Sigmoid colon (tissue), 7 donors: Measurements from ENCODE around the gene CRYGN. TPM values are rescaled to one million over a fixed set of nuclear protein-coding genes. Genes with fewer than 3 reads are reported as not detected.

Experiments
- DNase-seq: peaks from one replicate; pipeline ENCODE4 v3.0.0-alpha.2; 2019
- H3K27ac ChIP-seq, 4 donors: fragments of 200-600 bp; sonication (generic); one replicate each; pipeline ENCODE4 v1.5.1; 2016 to 2019; ENCODE audit warnings: mild to moderate bottlenecking in 1 of 4
- H3K27me3 ChIP-seq, 3 donors: fragments of 200-600 bp; sonication (generic); one replicate each; pipeline ENCODE4 v1.5.1; 2019; ENCODE audit warnings: mild to moderate bottlenecking in 1 of 3
- H3K36me3 ChIP-seq, 4 donors: fragments of 200-600 bp; sonication (generic); one replicate each; pipeline ENCODE4 v1.5.1; 2016 to 2019
- H3K4me1 ChIP-seq, 4 donors: fragments of 200-600 bp; sonication (generic); one replicate each; pipeline ENCODE4 v1.5.1; 2017 to 2019
- H3K4me3 ChIP-seq, 4 donors: fragments of 200-600 bp; sonication (generic); one replicate each; pipeline ENCODE4 v1.5.1; 2017 to 2019; ENCODE audit warnings: mild to moderate bottlenecking in 2 of 4, moderate library complexity in 1 of 4
- H3K9me3 ChIP-seq, 4 donors: fragments of 200-600 bp in 3 of 4; sonication (generic) in 3 of 4; one replicate each; pipeline versions ENCODE4 v1.5.1 to v1.6.1; 2013 to 2019
- EP300 ChIP-seq, 4 donors: sonication (generic); formaldehyde crosslinking; IDR thresholded peaks; one replicate each; pipeline ENCODE4 v1.6.1; 2017; ENCODE audit warnings: antibody characterized with exemption in 4 of 4
- POLR2A ChIP-seq, 2 donors: fragments of 450-650 bp; IDR thresholded peaks; one replicate each; pipeline ENCODE4 v1.6.1; 2016; ENCODE audit warnings: antibody characterized with exemption in 2 of 2, mild to moderate bottlenecking in 2 of 2, moderate library complexity in 2 of 2
- POLR2AphosphoS5 ChIP-seq, 4 donors: sonication (generic); formaldehyde crosslinking; IDR thresholded peaks; one replicate each; pipeline ENCODE4 v1.6.1; 2017; ENCODE audit warnings: antibody characterized with exemption in 4 of 4
- WGBS, 2 donors: extraction: QIAGEN DNeasy Blood & Tissue Kit; methylation state at CpG; one replicate each; pipeline ENCODE4 v1.1.7; 2013; 5-methylcytosine and 5-hydroxymethylcytosine counted together
- intact Hi-C: fragments of 100-400 bp; cut with DNase I; formaldehyde crosslinking; loops from one replicate; pipeline ENCODE4 v1.15.1; 2023
- polyA plus RNA-seq, 3 donors: library from polyadenylated mRNA; stranded (reverse); fragments of 200-250 nt; gene quantifications; one replicate each; pipeline ENCODE4 v1.2.3, GENCODE V29; 2013
- total RNA-seq, 4 donors: library from RNA; depleted of rRNA; stranded (reverse); fragments of >200 nt; gene quantifications; one replicate each; pipeline ENCODE4 v1.1.0, GENCODE V29; 2016
- TF ChIP-seq, protein P1 (sequence below), 4 experiments: fragments of 450-650 bp in 3 of 4; fragments of 200-600 bp in 1 of 4; IDR thresholded peaks; one replicate each; pipeline ENCODE4 v1.5.1; 2016 to 2019; ENCODE audit warnings: antibody characterized with exemption in 4 of 4, mild to moderate bottlenecking in 3 of 4, moderate library complexity in 2 of 4
- donor health status: healthy with polysubstance abuse.
- donor health status: Bipolar disorder and iron deficiency.
- donor health status: healthy.

Gene CRYGN
- total and polyA plus RNA-seq, 7 donors: 0.17 to 1.8 (median 0.99) TPM; not detected in 3

- no peak for DNase-seq
- peaks cover 0 to 81% (median 74%) of the 10 kb centered on the region in 4 donors for H3K4me1 ChIP-seq
- peak overlapping the region in 2 of 4 donors; percentile 67 to 75 for H3K27ac ChIP-seq
- intact Hi-C loops: no loop called here
- peaks cover 0 to 56% (median 24%) of the 10 kb centered on the region in 4 donors for H3K36me3 ChIP-seq
- H3K4me3 ChIP-seq: no peak overlapping the region
- H3K27me3 ChIP-seq: no peaks in the 10 kb centered on the region
- WGBS, 2 donors: 97 to 98% methylated on average over 3 of the region's 3 CpGs
- no peak for TF ChIP-seq EP300 (IDR thresholded peaks at IDR 0.05)
- TF ChIP-seq POLR2A (IDR thresholded peaks at IDR 0.05): no peak
- TF ChIP-seq, protein P1, sequence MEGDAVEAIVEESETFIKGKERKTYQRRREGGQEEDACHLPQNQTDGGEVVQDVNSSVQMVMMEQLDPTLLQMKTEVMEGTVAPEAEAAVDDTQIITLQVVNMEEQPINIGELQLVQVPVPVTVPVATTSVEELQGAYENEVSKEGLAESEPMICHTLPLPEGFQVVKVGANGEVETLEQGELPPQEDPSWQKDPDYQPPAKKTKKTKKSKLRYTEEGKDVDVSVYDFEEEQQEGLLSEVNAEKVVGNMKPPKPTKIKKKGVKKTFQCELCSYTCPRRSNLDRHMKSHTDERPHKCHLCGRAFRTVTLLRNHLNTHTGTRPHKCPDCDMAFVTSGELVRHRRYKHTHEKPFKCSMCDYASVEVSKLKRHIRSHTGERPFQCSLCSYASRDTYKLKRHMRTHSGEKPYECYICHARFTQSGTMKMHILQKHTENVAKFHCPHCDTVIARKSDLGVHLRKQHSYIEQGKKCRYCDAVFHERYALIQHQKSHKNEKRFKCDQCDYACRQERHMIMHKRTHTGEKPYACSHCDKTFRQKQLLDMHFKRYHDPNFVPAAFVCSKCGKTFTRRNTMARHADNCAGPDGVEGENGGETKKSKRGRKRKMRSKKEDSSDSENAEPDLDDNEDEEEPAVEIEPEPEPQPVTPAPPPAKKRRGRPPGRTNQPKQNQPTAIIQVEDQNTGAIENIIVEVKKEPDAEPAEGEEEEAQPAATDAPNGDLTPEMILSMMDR (IDR thresholded peaks at IDR 0.05): no peak
- no peak for TF ChIP-seq POLR2AphosphoS5 (IDR thresholded peaks at IDR 0.05)
- H3K9me3 ChIP-seq: no peaks in the 10 kb centered on the region
Observed at GRCh38 chr7:151486074-151486473, 46.1 kb upstream of the CRYGN start.

- DNase-seq: no peak
- H3K4me1 ChIP-seq: peaks cover 0 to 73% (median 69%) of the 10 kb centered on the region in 4 donors
- H3K36me3 ChIP-seq: peaks cover 0 to 49% (median 21%) of the 10 kb centered on the region in 4 donors
- no peak overlapping the region for H3K4me3 ChIP-seq
- H3K9me3 ChIP-seq: no peaks in the 10 kb centered on the region
- H3K27me3 ChIP-seq: no peaks in the 10 kb centered on the region
- WGBS, 2 donors: 50 to 72% methylated on average over 7 of the region's 7 CpGs
- TF ChIP-seq POLR2A (IDR thresholded peaks at IDR 0.05) (no peak), POLR2AphosphoS5 (IDR thresholded peaks at IDR 0.05) (peak in 2 of 4 donors; percentile 36 to 40), EP300 (IDR thresholded peaks at IDR 0.05) (no peak)
- TF ChIP-seq, protein P1 (IDR thresholded peaks at IDR 0.05): no peak
- peak overlapping the region; percentile 19 to 75 (median 64) for H3K27ac ChIP-seq
- intact Hi-C loops: no loop called here
Observed at GRCh38 chr7:151484971-151485707, 45.2 kb upstream of the CRYGN start.

- no peak overlapping the region for H3K4me3 ChIP-seq
- H3K27ac ChIP-seq: peak overlapping the region in 2 of 4 donors; percentile 58 to 75
- no peaks in the 10 kb centered on the region for H3K9me3 ChIP-seq
- peaks cover 0 to 65% (median 60%) of the 10 kb centered on the region in 4 donors for H3K4me1 ChIP-seq
- no peaks in the 10 kb centered on the region for H3K27me3 ChIP-seq
- H3K36me3 ChIP-seq: peaks cover 0 to 34% (median 13%) of the 10 kb centered on the region in 4 donors
- WGBS, 2 donors: 91 to 96% methylated on average over 1 of the region's 1 CpG
- TF ChIP-seq POLR2A (IDR thresholded peaks at IDR 0.05): no peak
- no peak for TF ChIP-seq EP300 (IDR thresholded peaks at IDR 0.05)
- TF ChIP-seq, protein P1 (IDR thresholded peaks at IDR 0.05): no peak
- TF ChIP-seq POLR2AphosphoS5 (IDR thresholded peaks at IDR 0.05): no peak
- DNase-seq: no peak
- intact Hi-C loops: no loop called here
Observed at GRCh38 chr7:151483711-151483983, 43.7 kb upstream of the CRYGN start.

DNA sequence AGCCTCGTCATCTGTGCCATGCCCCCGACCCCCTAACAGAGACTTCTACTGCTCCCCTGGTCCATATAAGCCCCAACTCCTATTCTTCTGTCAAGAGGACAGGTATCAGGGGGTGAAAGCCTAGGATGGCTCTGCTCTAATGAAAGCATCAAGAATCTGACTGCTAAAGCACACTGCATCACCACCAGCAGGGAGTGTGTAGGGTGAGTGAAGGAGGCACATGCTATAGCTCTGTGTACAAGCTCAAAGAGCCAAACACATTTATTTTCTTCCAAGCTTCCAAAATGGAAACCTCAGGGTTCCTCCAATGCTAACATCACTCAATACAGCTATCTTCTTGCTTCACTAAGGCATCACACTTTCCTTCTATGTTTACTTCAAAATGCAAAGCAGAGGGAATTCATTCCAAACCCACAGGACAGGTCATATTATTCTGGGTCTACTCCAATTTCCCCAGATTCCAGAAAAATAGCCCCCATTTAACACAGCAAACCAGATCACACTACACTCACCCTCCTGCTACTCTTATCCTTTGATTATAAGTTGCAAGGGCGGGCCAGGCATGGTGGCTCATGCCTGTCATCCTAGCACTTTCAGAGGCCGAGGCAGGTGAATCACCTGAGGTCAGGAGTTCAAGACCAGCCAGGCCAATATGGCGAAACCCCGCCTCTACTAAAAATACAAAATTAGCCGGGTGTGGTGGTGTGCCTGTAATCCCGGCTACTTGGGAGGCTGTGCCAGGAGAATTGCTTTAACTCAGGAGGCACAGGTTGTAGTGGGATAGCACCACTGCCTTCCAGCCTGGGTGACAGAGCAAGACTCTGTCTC is 43.2 kb upstream of the CRYGN start:
- no peak overlapping the region for H3K4me3 ChIP-seq
- H3K36me3 ChIP-seq: peaks cover 0 to 29% (median 13%) of the 10 kb centered on the region in 4 donors
- TF ChIP-seq EP300 (IDR thresholded peaks at IDR 0.05) (no peak), POLR2A (IDR thresholded peaks at IDR 0.05) (no peak), POLR2AphosphoS5 (IDR thresholded peaks at IDR 0.05) (no peak)
- TF ChIP-seq, protein P1 (IDR thresholded peaks at IDR 0.05): no peak
- intact Hi-C loops: no loop called here
- WGBS, 2 donors: 73 to 89% methylated on average over 8 of the region's 8 CpGs
- peaks cover 0 to 65% (median 64%) of the 10 kb centered on the region in 4 donors for H3K4me1 ChIP-seq
- DNase-seq: no peak
- no peaks in the 10 kb centered on the region for H3K9me3 ChIP-seq
- H3K27ac ChIP-seq: peak overlapping the region; percentile 15 to 75 (median 51)
- H3K27me3 ChIP-seq: no peaks in the 10 kb centered on the region
